Gastrocnemius medialis (tissue), 4 donors: Measurements from ENCODE around the gene AACS.

Experiments
- POLR2A ChIP-seq, 2 donors: fragments of 450-650 bp; IDR thresholded peaks; one replicate each; pipeline ENCODE4 v1.6.1; 2017; ENCODE audit warnings: antibody characterized with exemption in 2 of 2, mild to moderate bottlenecking in 2 of 2, moderate library complexity in 2 of 2
- TF ChIP-seq, protein P1 (sequence below), 5 experiments: fragments of 450-650 bp in 3 of 5; fragments of 200-600 bp in 2 of 5; sonication (generic) in 2 of 5; IDR thresholded peaks in 4 of 5; conservative IDR thresholded peaks in 1 of 5; 1 replicate in 4 of 5; 2 replicates in 1 of 5; pipeline ENCODE4 v1.5.1; 2016 to 2019; ENCODE audit warnings: antibody characterized with exemption in 5 of 5, mild to moderate bottlenecking in 3 of 5, moderate library complexity in 3 of 5

DNA sequence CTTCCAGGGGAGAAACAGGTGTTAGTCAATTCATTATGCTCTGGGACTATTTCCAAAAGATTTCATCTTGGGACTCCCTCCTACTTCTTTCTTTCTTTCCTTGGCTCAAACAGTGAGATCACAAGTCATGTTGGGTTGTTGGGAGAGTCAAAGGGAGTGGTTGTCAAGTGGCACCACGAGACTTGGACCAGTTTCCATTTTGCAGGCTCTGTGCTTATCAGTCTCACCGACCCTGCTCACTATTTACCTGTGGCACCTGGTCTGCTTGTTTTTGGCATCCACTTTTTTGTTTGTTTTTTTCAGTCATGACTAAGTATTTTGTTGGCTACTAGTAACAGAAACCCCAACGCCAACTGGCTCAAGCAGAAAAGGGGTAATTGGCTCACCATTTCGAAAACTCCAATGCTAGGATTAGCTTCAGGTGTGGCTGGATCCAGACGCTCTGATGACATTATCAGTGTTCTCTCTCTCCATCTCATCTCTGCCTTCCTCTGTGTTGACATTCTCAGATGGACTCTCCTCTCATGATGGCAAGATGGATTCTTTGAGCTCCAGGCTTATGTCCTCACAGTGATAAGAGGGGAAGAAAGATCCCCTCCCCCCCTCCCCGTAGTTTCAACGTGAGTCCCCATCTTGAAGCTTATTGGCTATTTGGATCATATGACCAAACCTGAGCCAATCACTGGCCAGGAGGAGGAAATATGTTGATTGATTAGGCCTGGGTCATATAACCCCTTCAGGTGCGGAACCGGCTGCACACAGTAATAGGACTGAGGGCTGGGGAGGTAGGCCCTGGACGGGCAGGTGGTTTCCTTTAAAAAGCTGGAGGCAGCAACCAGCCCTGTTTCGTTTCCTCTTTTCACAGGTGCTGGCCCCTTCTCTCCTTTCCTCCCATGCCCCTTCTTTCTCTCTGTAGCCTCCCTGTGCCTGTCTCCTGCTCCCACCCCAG, 84.2 kb downstream of the AACS start:
- TF ChIP-seq, protein P1, sequence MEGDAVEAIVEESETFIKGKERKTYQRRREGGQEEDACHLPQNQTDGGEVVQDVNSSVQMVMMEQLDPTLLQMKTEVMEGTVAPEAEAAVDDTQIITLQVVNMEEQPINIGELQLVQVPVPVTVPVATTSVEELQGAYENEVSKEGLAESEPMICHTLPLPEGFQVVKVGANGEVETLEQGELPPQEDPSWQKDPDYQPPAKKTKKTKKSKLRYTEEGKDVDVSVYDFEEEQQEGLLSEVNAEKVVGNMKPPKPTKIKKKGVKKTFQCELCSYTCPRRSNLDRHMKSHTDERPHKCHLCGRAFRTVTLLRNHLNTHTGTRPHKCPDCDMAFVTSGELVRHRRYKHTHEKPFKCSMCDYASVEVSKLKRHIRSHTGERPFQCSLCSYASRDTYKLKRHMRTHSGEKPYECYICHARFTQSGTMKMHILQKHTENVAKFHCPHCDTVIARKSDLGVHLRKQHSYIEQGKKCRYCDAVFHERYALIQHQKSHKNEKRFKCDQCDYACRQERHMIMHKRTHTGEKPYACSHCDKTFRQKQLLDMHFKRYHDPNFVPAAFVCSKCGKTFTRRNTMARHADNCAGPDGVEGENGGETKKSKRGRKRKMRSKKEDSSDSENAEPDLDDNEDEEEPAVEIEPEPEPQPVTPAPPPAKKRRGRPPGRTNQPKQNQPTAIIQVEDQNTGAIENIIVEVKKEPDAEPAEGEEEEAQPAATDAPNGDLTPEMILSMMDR (IDR thresholded peaks at IDR 0.05 in 4 of 5, conservative IDR thresholded peaks at IDR 0.05 in 1 of 5), result no peak
- TF ChIP-seq POLR2A (IDR thresholded peaks at IDR 0.05), result no peak
